Stimulated activated CD4-positive, alpha-beta T cell treated with anti-CD3 and anti-CD28 coated beads, Interleukin-1b, Interleukin-23, amount 100 ng/mL, for 1 hour (primary cell): Measurements from ENCODE around the gene NFASC.

Source experiments
- DNase-seq, 2 donors: peaks; one replicate each; pipeline ENCODE4 v3.0.0-alpha.2; 2020; ENCODE audit warnings: low read depth in 2 of 2

NFASC gene

GRCh38 chr1:204858363-204858821, 12.3 kb upstream of the NFASC start:
- DNase-seq = no peak

- DNase-seq = no peak
Observed at GRCh38 chr1:204859861-204860267, 10.8 kb upstream of the NFASC start.

GRCh38 chr1:204863024-204863423, 7.6 kb upstream of the NFASC start:
- DNase-seq = no peak

- DNase-seq = no peak
Observed at GRCh38 chr1:204863730-204864129, 6.9 kb upstream of the NFASC start.

GRCh38 chr1:204866051-204866596, 4.5 kb upstream of the NFASC start:
- DNase-seq = no peak

- DNase-seq = no peak
Observed at GRCh38 chr1:204867203-204867602, 3.5 kb upstream of the NFASC start.

GRCh38 chr1:204867666-204868339, 2.9 kb upstream of the NFASC start:
- DNase-seq = no peak

- no peak for DNase-seq
Observed at GRCh38 chr1:204868340-204868700, 2.3 kb upstream of the NFASC start.

GRCh38 chr1:204869097-204869496, 1.6 kb upstream of the NFASC start:
- DNase-seq = no peak

GRCh38 chr1:204871405-204872037, 859 bp downstream of the NFASC start:
- no peak for DNase-seq

GRCh38 chr1:204872262-204872881, 1.7 kb downstream of the NFASC start:
- no peak for DNase-seq

GRCh38 chr1:204873176-204873575, 2.5 kb downstream of the NFASC start:
- no peak for DNase-seq

- no peak for DNase-seq
Observed at GRCh38 chr1:204873714-204874113, 3.1 kb downstream of the NFASC start.

- DNase-seq = no peak
Observed at GRCh38 chr1:204874274-204874673, 3.6 kb downstream of the NFASC start.

- DNase-seq = no peak
Observed at GRCh38 chr1:204875255-204875654, 4.6 kb downstream of the NFASC start.

- no peak for DNase-seq
Observed at GRCh38 chr1:204878621-204879234, 8.1 kb downstream of the NFASC start.

GRCh38 chr1:204879351-204879750, 8.7 kb downstream of the NFASC start:
- no peak for DNase-seq

- no peak for DNase-seq
Observed at GRCh38 chr1:204880906-204881305, 10.2 kb downstream of the NFASC start.

GRCh38 chr1:204882479-204882878, 11.8 kb downstream of the NFASC start:
- DNase-seq = no peak

- DNase-seq = no peak
Observed at GRCh38 chr1:204883405-204883804, 12.7 kb downstream of the NFASC start.

- DNase-seq = no peak
Observed at GRCh38 chr1:204885288-204885711, 14.6 kb downstream of the NFASC start.

- no peak for DNase-seq
Observed at GRCh38 chr1:204885790-204886189, 15.1 kb downstream of the NFASC start.
